HG02623 (cell line): ENCODE data around the gene FAF1.
"Not testable (repeated sequence)": the region's sequence is repeated elsewhere in the genome, so short reads cannot be mapped to it uniquely, and the experiment has no call there.

ENCODE experiments used
- ATAC-seq: cut with Tn5 transposase; IDR thresholded peaks from one replicate; pipeline ENCODE4 v1.9.1; 2021; ENCODE audit warnings: moderate library complexity; ENCODE audit not compliant: unreplicated experiment

Gene FAF1

GRCh38 chr1:50858761-50859160, 101.3 kb downstream of the FAF1 start:
- ATAC-seq = no peak

DNA sequence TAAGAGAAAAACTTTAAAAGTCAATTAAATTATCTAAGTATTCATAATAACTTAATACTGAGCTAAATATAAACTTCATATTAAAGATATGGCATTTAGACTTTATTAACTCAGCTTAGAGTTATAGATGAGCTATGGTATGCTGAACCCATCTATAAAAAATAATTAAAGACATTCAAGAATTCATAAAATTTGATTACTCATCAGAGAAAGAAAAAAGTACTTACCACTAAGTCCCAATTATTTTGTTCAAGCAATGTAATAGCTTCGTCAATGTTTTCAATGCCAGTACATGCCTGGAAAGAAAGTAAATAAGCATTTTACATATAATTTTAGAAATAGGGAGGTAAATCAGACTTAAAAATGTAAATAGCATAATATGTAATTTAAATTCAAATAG, 102.4 kb downstream of the FAF1 start:
- no peak for ATAC-seq

GRCh38 chr1:50853325-50853724, 106.7 kb downstream of the FAF1 start:
- no peak for ATAC-seq

- ATAC-seq = no peak
Measured at GRCh38 chr1:50852889-50853288, 107.2 kb downstream of the FAF1 start.

GRCh38 chr1:50851466-50851865, 108.6 kb downstream of the FAF1 start:
- no peak for ATAC-seq

DNA sequence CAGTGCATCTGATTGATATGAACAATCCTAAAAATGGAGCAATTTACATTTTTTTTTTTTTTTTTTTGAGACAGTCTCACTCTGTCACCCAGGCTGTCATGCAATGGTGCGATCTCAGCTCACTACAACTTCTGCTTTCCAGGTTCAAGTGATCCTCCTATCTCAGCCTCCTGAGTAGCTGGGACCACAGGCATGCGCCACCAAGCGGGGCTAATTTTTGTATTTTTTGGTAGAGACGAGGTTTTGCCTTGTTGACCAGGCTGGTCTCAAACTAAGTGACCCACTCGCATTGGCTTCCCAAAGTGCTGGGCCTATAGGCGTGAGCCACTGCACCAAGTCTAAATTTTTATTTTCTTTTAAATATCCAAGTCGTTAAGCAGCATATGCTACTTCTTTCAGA, 109.0 kb downstream of the FAF1 start:
- ATAC-seq = no peak

GRCh38 chr1:50847303-50847702, 112.8 kb downstream of the FAF1 start:
- ATAC-seq = no peak

- no peak for ATAC-seq
Measured at GRCh38 chr1:50846224-50846839, 113.7 kb downstream of the FAF1 start.

GRCh38 chr1:50841791-50842387, 118.2 kb downstream of the FAF1 start:
- no peak for ATAC-seq

GRCh38 chr1:50836117-50836516, 124.0 kb downstream of the FAF1 start:
- no peak for ATAC-seq

DNA sequence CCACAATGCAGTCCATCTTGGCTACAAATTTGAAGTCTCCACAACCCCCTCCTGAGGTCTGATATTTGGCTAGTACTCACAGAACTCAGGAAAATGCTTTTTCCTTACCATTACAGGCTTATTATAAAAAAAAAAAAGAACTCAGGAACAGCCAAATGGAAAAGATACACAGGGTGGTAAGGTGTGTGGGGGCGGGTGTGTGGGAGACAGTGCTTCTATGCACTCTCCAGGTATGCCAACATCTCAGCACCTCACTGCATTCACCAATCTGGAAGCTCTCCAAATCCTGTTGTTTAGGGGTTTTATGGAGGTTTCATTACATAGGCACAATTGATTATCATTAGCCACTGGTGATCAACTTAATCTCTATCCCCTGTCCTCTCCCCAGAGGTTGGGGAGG, 126.9 kb downstream of the FAF1 start:
- ATAC-seq = no peak

- no peak for ATAC-seq
Measured at GRCh38 chr1:50832167-50832566, 127.9 kb downstream of the FAF1 start.

- ATAC-seq = no peak
Measured at GRCh38 chr1:50831300-50832061, 128.6 kb downstream of the FAF1 start.

DNA sequence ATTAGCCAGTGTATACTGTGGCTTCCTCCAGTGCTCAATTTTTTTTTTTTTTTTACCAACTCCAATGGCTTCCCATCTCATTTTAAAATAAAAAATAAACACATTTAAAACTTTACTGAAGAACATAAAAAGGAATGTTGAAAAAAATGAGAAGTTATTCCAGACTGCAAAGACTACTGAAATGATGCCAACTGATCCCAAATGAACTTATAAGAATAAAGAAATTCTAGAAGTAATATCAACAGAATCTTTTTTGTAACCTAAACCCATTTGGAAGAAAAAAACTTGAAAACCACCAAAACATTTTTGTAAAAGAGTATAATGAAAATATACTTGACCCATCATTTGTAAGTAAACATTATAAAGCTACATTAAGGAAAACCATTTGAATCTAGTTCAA, 129.4 kb downstream of the FAF1 start:
- ATAC-seq = no peak

DNA sequence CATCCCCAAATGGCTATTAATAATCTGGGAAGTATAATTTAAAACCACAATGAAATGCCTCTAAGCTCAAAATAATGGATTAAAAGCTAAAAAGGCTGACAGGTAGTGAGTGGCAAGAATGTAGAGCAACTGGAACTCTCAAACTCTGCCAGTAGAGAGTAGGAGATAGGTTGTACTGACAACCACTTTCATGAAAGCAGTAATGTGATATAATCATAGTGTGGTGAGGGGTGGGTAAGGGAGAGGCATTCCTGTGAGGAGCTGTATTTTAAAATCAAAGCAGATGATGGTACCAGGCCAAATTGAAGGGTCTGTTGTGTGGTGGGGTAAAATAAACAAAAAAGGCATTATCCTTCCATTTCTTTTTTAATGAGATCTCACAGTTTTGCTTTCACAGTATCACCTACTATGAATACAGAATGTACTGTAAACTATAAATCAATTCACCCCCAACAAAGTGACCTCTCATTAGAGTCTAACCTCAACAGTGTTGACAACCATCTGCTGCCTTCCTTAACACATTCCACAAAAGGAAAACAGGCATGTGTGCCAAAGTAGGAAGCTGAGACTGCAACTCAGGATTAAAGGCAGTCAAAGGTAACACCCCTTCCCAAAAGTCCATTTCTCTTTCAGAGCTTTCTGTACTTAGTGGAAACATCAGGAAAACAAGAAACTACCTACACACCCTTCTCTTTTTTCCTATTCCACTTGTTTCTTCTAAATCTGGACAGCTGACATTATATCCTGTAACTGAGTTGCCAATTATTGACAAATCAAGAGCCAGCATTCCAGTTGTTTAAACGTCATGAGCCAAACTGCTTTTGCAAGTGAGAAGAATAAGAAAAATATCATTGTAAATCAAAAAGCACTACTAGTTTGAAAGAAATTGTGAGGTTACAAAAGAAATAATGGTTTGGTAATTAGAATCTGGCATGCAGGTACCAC, 130.8 kb downstream of the FAF1 start:
- no peak for ATAC-seq

- ATAC-seq = no peak
Measured at GRCh38 chr1:50827546-50827945, 132.5 kb downstream of the FAF1 start.

GRCh38 chr1:50826792-50827191, 133.3 kb downstream of the FAF1 start:
- ATAC-seq = not testable (repeated sequence)

DNA sequence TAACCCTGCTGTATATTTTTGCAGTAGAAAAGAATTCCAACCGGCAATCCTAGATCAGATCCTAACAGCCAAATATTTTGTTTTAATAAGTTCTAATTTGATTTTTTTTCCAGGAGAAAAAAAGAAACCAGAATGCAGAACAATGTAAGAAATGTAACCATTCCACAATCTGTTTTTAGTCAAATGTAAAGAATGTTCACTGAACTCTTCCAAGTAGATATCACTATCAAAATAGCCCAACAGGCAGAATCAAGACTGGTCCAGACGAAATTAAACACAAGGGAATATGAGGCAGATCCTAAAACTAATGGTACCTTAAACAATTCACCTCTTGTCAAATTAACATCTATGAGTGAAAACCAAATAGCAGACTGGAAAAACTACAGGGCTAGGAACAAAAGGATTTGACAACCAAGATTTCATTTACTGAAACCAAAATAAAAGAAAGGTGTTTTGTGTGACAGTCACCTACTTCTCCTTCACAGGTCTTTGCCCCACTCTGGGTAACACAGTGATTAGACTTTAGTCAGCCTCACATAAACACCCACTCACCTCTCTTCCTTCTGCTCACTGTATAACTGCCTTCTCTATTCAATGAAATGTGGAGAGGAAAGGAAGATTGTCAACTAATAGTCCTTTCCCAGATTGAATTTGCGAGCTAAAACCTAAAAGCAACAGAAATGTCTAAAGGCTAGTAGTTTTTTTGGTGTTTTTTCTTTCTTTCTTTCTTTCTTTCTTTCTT, 137.9 kb downstream of the FAF1 start:
- no peak for ATAC-seq

GRCh38 chr1:50820545-50820944, 139.5 kb downstream of the FAF1 start:
- ATAC-seq = no peak

- no peak for ATAC-seq
Measured at GRCh38 chr1:50812346-50812745, 147.7 kb downstream of the FAF1 start.

- no peak for ATAC-seq
Measured at GRCh38 chr1:50808296-50808695, 151.8 kb downstream of the FAF1 start.
